Neural cell (in vitro differentiated cells): Measurements from ENCODE around the gene KLHDC8A. TPM values are rescaled to one million over a fixed set of nuclear protein-coding genes. Genes with fewer than 3 reads are reported as not detected.

ENCODE experiments used
- H2AFZ ChIP-seq: fragments of 200-600, 300-800 bp; sonication (generic), shearing (Covaris generic); 2 replicates; pipeline ENCODE4 v1.6.0; 2014; ENCODE audit warnings: low read depth, mild to moderate bottlenecking, antibody characterized with exemption, low read length, moderate library complexity
- H3F3A ChIP-seq: fragments of 200-600 bp; shearing (Covaris generic); 2 replicates; pipeline ENCODE4 v1.6.1; 2016; ENCODE audit warnings: mild to moderate bottlenecking, moderate library complexity, mixed read lengths, antibody characterized with exemption, low read length; ENCODE audit not compliant: insufficient read depth, poor library complexity, severe bottlenecking
- H3K27ac ChIP-seq: fragments of 200-600, 300-800 bp; sonication (generic), shearing (Covaris generic); 2 replicates; pipeline ENCODE4 v1.5.1; 2014; ENCODE audit warnings: mild to moderate bottlenecking, low read length, moderate library complexity
- H3K27me3 ChIP-seq: fragments of 300-800, 200-600 bp; sonication (generic), shearing (Covaris generic); 2 replicates; pipeline ENCODE4 v1.6.0; 2014; ENCODE audit warnings: mild to moderate bottlenecking, low read depth, low read length, moderate library complexity; ENCODE audit not compliant: insufficient read depth
- H3K36me3 ChIP-seq: fragments of 300-800, 200-600 bp; sonication (generic), shearing (Covaris generic); 2 replicates; pipeline ENCODE4 v1.5.1; 2014; ENCODE audit warnings: mild to moderate bottlenecking, antibody characterized with exemption, low read length, moderate library complexity; ENCODE audit not compliant: insufficient read depth
- H3K4me2 ChIP-seq: fragments of 300-800, 200-600 bp; sonication (generic), shearing (Covaris generic); 2 replicates; pipeline ENCODE4 v1.6.0; 2014; ENCODE audit warnings: mild to moderate bottlenecking, low read length
- H3K4me3 ChIP-seq: fragments of 300-800, 200-600 bp; sonication (generic), shearing (Covaris generic); 2 replicates; pipeline ENCODE4 v1.5.1; 2014; ENCODE audit warnings: mild to moderate bottlenecking, low read length, moderate library complexity
- H3K79me2 ChIP-seq: fragments of 200-600 bp; shearing (Covaris generic); replicated peaks from 2 replicates; pipeline ENCODE4 v1.6.0; 2014; ENCODE audit warnings: mild to moderate bottlenecking, low read length, moderate library complexity; ENCODE audit not compliant: insufficient read depth
- H3K9ac ChIP-seq: fragments of 300-800, 200-600 bp; sonication (generic), shearing (Covaris generic); 2 replicates; pipeline ENCODE4 v1.6.1; 2016; ENCODE audit warnings: mild to moderate bottlenecking, low read length, mixed read lengths
- H3K9me2 ChIP-seq: fragments of 200-600 bp; shearing (Covaris generic); 2 replicates; pipeline ENCODE4 v1.6.1; 2016; ENCODE audit warnings: mild to moderate bottlenecking, low read length, mixed read lengths; ENCODE audit not compliant: insufficient read depth
- H3K9me3 ChIP-seq: fragments of 200-600, 300-800 bp; sonication (generic), shearing (Covaris generic); 2 replicates; pipeline ENCODE4 v1.6.1; 2016; ENCODE audit warnings: mild to moderate bottlenecking, mixed run types, low read length, moderate library complexity, mixed read lengths
- H4K20me1 ChIP-seq: fragments of 200-600 bp; shearing (Covaris generic); 2 replicates; pipeline ENCODE4 v1.6.1; 2016; ENCODE audit warnings: mild to moderate bottlenecking, mixed run types; ENCODE audit not compliant: insufficient read depth
- EP300 ChIP-seq: fragments of 450-650 bp; conservative IDR thresholded peaks from 2 replicates; pipeline ENCODE4 v1.6.1; 2014; ENCODE audit warnings: antibody characterized with exemption, mild to moderate bottlenecking, moderate library complexity; ENCODE audit not compliant: poor library complexity, severe bottlenecking
- EZH2 ChIP-seq: fragments of 200-600, 300-800 bp; shearing (Covaris generic), sonication (generic); IDR thresholded peaks from 2 replicates; pipeline ENCODE4 v1.6.1; 2014; ENCODE audit warnings: antibody characterized with exemption, low read length, borderline replicate concordance, mild to moderate bottlenecking; ENCODE audit not compliant: insufficient read depth, poor library complexity, severe bottlenecking
- MXI1 ChIP-seq: fragments of 450-650 bp; conservative IDR thresholded peaks from 2 replicates; pipeline ENCODE4 v1.6.1; 2014; ENCODE audit warnings: antibody characterized with exemption, mild to moderate bottlenecking; ENCODE audit not compliant: poor library complexity, severe bottlenecking
- POLR2AphosphoS5 ChIP-seq: IDR thresholded peaks from 2 replicates; pipeline ENCODE4 v1.6.1; 2012
- RAD21 ChIP-seq: fragments of 450-650 bp; conservative IDR thresholded peaks from 2 replicates; pipeline ENCODE4 v1.6.1; 2014; ENCODE audit warnings: antibody characterized with exemption, mild to moderate bottlenecking, moderate library complexity
- SMC3 ChIP-seq: fragments of 450-650 bp; conservative IDR thresholded peaks from 2 replicates; pipeline ENCODE4 v1.6.1; 2014; ENCODE audit warnings: antibody characterized with exemption, mild to moderate bottlenecking, moderate library complexity; ENCODE audit not compliant: poor library complexity
- TAF1 ChIP-seq: IDR thresholded peaks from 2 replicates; pipeline ENCODE4 v1.6.1; 2012; ENCODE audit warnings: low read depth
- polyA plus RNA-seq: library from polyadenylated mRNA; depleted of rRNA; stranded (reverse); fragments of >200 nt; gene quantifications from 2 replicates; pipeline ENCODE4 v1.2.3, GENCODE V29; 2014
- TF ChIP-seq, protein P1 (sequence below): IDR thresholded peaks from 2 replicates; pipeline ENCODE4 v1.6.1; 2012; ENCODE audit warnings: borderline replicate concordance
- TF ChIP-seq, protein P2 (sequence below): fragments of 450-650 bp; IDR thresholded peaks from 2 replicates; pipeline ENCODE4 v1.5.1; 2014; ENCODE audit warnings: antibody characterized with exemption, mild to moderate bottlenecking, moderate library complexity; ENCODE audit not compliant: poor library complexity, severe bottlenecking

The KLHDC8A gene
- polyA plus RNA-seq, 1 donor from 2014 or later, result 7.7 TPM

DNA sequence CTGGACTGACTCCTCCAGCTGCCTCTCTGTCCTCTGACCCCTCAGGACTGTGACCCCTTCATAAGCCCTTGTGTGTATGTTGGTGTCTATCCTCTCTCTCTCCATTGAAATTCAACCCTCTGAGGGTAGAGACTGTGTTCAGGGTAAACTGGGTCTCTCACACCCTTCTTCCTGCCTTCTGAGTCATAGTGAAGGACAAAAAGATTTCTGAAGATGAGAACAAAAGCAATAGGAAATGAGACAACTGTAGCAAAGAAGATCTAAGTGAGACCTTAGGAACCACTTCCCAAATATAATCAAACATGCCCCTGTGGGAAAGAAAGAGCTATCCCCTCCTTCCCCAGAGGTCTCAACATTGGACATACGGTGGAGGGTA lies 52.0 kb downstream of the KLHDC8A start:
- no peak overlapping the region for H3K27ac ChIP-seq
- no peak overlapping the region for H3K4me3 ChIP-seq
- peaks cover 4% of the 10 kb centered on the region for H3F3A ChIP-seq
- no peaks in the 10 kb centered on the region for H4K20me1 ChIP-seq
- H3K9me3 ChIP-seq, result no peaks in the 10 kb centered on the region
- peaks cover 9% of the 10 kb centered on the region for H3K79me2 ChIP-seq
- H3K9me2 ChIP-seq, result no peaks in the 10 kb centered on the region
- H3K36me3 ChIP-seq, result peaks cover 6% of the 10 kb centered on the region
- no peak overlapping the region for H3K4me2 ChIP-seq
- no peaks in the 10 kb centered on the region for H3K27me3 ChIP-seq
- TF ChIP-seq TAF1 (no peak), RAD21 (no peak), POLR2AphosphoS5 (no peak), EP300 (no peak), EZH2 (no peak), SMC3 (no peak)
- TF ChIP-seq, protein P1, sequence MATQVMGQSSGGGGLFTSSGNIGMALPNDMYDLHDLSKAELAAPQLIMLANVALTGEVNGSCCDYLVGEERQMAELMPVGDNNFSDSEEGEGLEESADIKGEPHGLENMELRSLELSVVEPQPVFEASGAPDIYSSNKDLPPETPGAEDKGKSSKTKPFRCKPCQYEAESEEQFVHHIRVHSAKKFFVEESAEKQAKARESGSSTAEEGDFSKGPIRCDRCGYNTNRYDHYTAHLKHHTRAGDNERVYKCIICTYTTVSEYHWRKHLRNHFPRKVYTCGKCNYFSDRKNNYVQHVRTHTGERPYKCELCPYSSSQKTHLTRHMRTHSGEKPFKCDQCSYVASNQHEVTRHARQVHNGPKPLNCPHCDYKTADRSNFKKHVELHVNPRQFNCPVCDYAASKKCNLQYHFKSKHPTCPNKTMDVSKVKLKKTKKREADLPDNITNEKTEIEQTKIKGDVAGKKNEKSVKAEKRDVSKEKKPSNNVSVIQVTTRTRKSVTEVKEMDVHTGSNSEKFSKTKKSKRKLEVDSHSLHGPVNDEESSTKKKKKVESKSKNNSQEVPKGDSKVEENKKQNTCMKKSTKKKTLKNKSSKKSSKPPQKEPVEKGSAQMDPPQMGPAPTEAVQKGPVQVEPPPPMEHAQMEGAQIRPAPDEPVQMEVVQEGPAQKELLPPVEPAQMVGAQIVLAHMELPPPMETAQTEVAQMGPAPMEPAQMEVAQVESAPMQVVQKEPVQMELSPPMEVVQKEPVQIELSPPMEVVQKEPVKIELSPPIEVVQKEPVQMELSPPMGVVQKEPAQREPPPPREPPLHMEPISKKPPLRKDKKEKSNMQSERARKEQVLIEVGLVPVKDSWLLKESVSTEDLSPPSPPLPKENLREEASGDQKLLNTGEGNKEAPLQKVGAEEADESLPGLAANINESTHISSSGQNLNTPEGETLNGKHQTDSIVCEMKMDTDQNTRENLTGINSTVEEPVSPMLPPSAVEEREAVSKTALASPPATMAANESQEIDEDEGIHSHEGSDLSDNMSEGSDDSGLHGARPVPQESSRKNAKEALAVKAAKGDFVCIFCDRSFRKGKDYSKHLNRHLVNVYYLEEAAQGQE, result no peak
- no peak overlapping the region for H2AFZ ChIP-seq
- no peak overlapping the region for H3K9ac ChIP-seq

DNA sequence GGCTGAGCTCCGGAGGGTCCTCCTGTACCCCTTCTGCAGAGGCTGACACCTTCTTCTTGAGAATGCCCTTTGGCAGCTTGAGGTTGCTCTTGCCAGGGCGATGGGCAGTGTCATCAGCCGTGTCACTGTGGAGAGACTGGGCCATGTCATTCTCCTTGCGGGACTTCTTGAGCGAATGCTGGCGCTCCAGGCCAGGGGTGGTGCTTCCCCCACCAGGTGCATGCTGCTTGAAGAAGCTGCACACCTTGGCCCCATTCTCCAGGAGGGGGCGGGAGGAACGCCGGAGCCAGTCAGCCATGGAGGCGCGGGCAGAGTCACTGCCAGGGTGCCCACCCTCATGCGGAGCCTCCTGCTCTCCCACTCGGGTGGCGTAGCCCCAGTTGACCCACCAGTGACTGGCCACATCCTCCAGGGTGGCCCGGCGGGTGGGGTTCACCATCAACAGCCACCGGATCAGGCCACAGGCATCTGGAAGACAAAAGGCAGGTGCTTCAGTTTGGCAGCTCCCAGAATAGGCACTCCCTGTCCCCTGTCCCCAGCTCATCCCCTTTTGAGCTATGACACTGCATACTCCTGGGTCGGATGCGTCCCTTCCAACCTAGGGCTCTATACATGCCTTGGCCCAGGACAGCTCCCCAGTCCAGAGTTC lies 52.6 kb downstream of the KLHDC8A start:
- Histone ChIP-seq H3K79me2 (peaks cover 5% of the 10 kb centered on the region), H3K27me3 (no peaks in the 10 kb centered on the region), H3K27ac (no peak overlapping the region), H3K4me3 (no peak overlapping the region), H4K20me1 (no peaks in the 10 kb centered on the region), H3K36me3 (peaks cover 6% of the 10 kb centered on the region), H2AFZ (no peak overlapping the region), H3K9me3 (no peaks in the 10 kb centered on the region), H3K4me2 (no peak overlapping the region), H3K9me2 (no peaks in the 10 kb centered on the region), H3F3A (peaks cover 4% of the 10 kb centered on the region), H3K9ac (no peak overlapping the region)
- TF ChIP-seq SMC3 (no peak), POLR2AphosphoS5 (no peak), MXI1 (no peak), EP300 (no peak), TAF1 (no peak)

DNA sequence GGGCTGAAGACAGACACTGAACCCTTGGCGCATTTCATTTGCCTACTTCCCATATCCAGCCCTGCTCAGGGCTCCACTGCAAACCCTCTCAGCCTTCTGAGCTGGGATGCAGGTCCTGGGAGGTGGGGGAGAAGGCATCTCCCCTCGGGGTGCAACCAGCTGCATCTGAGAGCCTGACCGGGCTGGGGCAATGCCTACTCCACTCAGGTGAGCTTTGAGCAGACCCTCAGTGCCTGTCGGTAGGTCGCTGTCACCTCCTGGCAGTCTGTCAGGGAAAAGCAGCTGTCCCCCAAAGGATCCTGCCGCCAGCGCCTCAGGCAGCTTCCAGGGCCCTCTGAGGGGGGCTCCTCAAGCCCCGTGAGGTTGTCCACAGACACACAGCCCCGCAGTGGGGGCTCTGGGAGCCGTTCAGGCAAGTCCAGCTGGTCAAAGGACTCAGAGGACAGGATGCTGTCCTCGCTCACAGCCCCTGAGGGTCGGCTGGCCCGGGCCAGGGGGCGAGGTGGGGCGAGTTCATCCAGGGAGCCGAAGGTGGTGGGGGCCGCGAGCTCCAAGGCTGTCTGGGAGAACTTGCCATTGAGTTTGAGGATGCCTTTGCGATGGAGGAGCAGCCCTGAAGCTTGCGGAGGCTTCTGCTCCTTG lies 53.4 kb downstream of the KLHDC8A start:
- no peaks in the 10 kb centered on the region for H3K79me2 ChIP-seq
- H3K27me3 ChIP-seq, result no peaks in the 10 kb centered on the region
- peaks cover 4% of the 10 kb centered on the region for H3F3A ChIP-seq
- H2AFZ ChIP-seq, result no peak overlapping the region
- no peak overlapping the region for H3K27ac ChIP-seq
- H3K4me2 ChIP-seq, result no peak overlapping the region
- peaks cover 6% of the 10 kb centered on the region for H3K36me3 ChIP-seq
- no peaks in the 10 kb centered on the region for H3K9me2 ChIP-seq
- no peaks in the 10 kb centered on the region for H4K20me1 ChIP-seq
- TF ChIP-seq TAF1, result no peak
- TF ChIP-seq, protein P2, sequence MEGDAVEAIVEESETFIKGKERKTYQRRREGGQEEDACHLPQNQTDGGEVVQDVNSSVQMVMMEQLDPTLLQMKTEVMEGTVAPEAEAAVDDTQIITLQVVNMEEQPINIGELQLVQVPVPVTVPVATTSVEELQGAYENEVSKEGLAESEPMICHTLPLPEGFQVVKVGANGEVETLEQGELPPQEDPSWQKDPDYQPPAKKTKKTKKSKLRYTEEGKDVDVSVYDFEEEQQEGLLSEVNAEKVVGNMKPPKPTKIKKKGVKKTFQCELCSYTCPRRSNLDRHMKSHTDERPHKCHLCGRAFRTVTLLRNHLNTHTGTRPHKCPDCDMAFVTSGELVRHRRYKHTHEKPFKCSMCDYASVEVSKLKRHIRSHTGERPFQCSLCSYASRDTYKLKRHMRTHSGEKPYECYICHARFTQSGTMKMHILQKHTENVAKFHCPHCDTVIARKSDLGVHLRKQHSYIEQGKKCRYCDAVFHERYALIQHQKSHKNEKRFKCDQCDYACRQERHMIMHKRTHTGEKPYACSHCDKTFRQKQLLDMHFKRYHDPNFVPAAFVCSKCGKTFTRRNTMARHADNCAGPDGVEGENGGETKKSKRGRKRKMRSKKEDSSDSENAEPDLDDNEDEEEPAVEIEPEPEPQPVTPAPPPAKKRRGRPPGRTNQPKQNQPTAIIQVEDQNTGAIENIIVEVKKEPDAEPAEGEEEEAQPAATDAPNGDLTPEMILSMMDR, result no peak
- TF ChIP-seq POLR2AphosphoS5, result no peak
- TF ChIP-seq SMC3, result no peak
- TF ChIP-seq MXI1, result no peak
- TF ChIP-seq RAD21, result no peak
- no peak for TF ChIP-seq EZH2
- TF ChIP-seq EP300, result no peak
- no peak overlapping the region for H3K4me3 ChIP-seq
- no peak overlapping the region for H3K9ac ChIP-seq
- no peaks in the 10 kb centered on the region for H3K9me3 ChIP-seq
